Uterus (tissue), 2 donors: ENCODE results near the gene MAP3K14.

ENCODE experiments used
- CTCF ChIP-seq, 4 experiments: fragments of 200-600 bp in 2 of 4; fragments of 450-650 bp in 2 of 4; sonication (generic) in 2 of 4; IDR thresholded peaks; one replicate each; pipeline ENCODE4 v1.5.1; 2016 to 2019; ENCODE audit warnings: antibody characterized with exemption in 4 of 4, mild to moderate bottlenecking in 2 of 4, moderate library complexity in 1 of 4
- POLR2A ChIP-seq, 2 donors: fragments of 450-650 bp; IDR thresholded peaks; one replicate each; pipeline ENCODE4 v1.6.1; 2016; ENCODE audit warnings: antibody characterized with exemption in 2 of 2, mild to moderate bottlenecking in 1 of 2, moderate library complexity in 1 of 2

GRCh38 chr17:45342871-45343526 lies 26.2 kb upstream of the MAP3K14 start:
- TF ChIP-seq CTCF (IDR thresholded peaks at IDR 0.05) (no peak), POLR2A (IDR thresholded peaks at IDR 0.05) (no peak)
